ENCODE data around the gene ACAD8. TPM values are rescaled to one million over a fixed set of nuclear protein-coding genes. Genes with fewer than 3 reads are reported as not detected.

Gene ACAD8
- total RNA-seq, 1 experiment from 2014 or later = 18.9 TPM

GRCh38 chr11:134258577-134258976 is 5.2 kb downstream of the ACAD8 start:
- DNase-seq (ENCODE audit: unreplicated experiment) = no peak
- ChIA-PET CTCF (interaction anchor here (1.3 kb wide), 1 partner anchor 10 kb away, joined by 4 read pairs; no protein-coding TSS in a partner anchor), POLR2A (no interaction called here)
- no peak overlapping the region for H3K27ac Mint-ChIP-seq (ENCODE audit: low read depth, unreplicated experiment)
- intact Hi-C loops (cut with micrococcal nuclease) = no loop called here
- peaks cover 35% of the 10 kb centered on the region for H3K36me3 Mint-ChIP-seq (ENCODE audit: insufficient read depth, unreplicated experiment)
- no TSS peak for BruUV-seq (replicated peaks)
- H3K4me1 Mint-ChIP-seq (ENCODE audit: insufficient read depth, unreplicated experiment) = peaks cover 9% of the 10 kb centered on the region
- TF ChIP-seq CTCF (IDR thresholded peaks at IDR 0.05; ENCODE audit: unreplicated experiment) = no peak
- H3K4me3 Mint-ChIP-seq (ENCODE audit: unreplicated experiment) = no peak overlapping the region
- H3K9me3 Mint-ChIP-seq (ENCODE audit: unreplicated experiment) = no peaks in the 10 kb centered on the region
- no peaks in the 10 kb centered on the region for H3K27me3 Mint-ChIP-seq (ENCODE audit: insufficient read depth, unreplicated experiment)

- DNase-seq (ENCODE audit: unreplicated experiment) = no peak
- H3K9me3 Mint-ChIP-seq (ENCODE audit: unreplicated experiment) = no peaks in the 10 kb centered on the region
- H3K27me3 Mint-ChIP-seq (ENCODE audit: insufficient read depth, unreplicated experiment) = no peaks in the 10 kb centered on the region
- intact Hi-C loops (cut with micrococcal nuclease) = no loop called here
- no peak overlapping the region for H3K4me3 Mint-ChIP-seq (ENCODE audit: unreplicated experiment)
- ChIA-PET CTCF (interaction anchor here (0.6 to 1.5 kb wide), 4 partner anchors 9 to 814 kb away, joined by 3 to 4 read pairs (median 3); no protein-coding TSS in a partner anchor), POLR2A (no interaction called here)
- no peak overlapping the region for H3K27ac Mint-ChIP-seq (ENCODE audit: low read depth, unreplicated experiment)
- H3K36me3 Mint-ChIP-seq (ENCODE audit: insufficient read depth, unreplicated experiment) = peaks cover 41% of the 10 kb centered on the region
- BruUV-seq (replicated peaks) = no TSS peak
- TF ChIP-seq CTCF (IDR thresholded peaks at IDR 0.05; ENCODE audit: unreplicated experiment) = no peak
- H3K4me1 Mint-ChIP-seq (ENCODE audit: insufficient read depth, unreplicated experiment) = no peaks in the 10 kb centered on the region
Measured at GRCh38 chr11:134260503-134260902, 7.1 kb downstream of the ACAD8 start.

- ChIA-PET CTCF (interaction anchor here (0.6 to 2.5 kb wide), 6 partner anchors 9 to 813 kb away, joined by 3 to 14 read pairs (median 4); no protein-coding TSS in a partner anchor), POLR2A (no interaction called here)
- no peak for TF ChIP-seq CTCF (IDR thresholded peaks at IDR 0.05; ENCODE audit: unreplicated experiment)
- no peak for DNase-seq (ENCODE audit: unreplicated experiment)
- Mint-ChIP-seq H3K36me3 (ENCODE audit: insufficient read depth, unreplicated experiment) (peaks cover 41% of the 10 kb centered on the region), H3K27ac (ENCODE audit: low read depth, unreplicated experiment) (no peak overlapping the region), H3K9me3 (ENCODE audit: unreplicated experiment) (no peaks in the 10 kb centered on the region), H3K27me3 (ENCODE audit: insufficient read depth, unreplicated experiment) (no peaks in the 10 kb centered on the region), H3K4me3 (ENCODE audit: unreplicated experiment) (no peak overlapping the region), H3K4me1 (ENCODE audit: insufficient read depth, unreplicated experiment) (no peaks in the 10 kb centered on the region)
- intact Hi-C loops (cut with micrococcal nuclease) = no loop called here
- BruUV-seq (replicated peaks) = no TSS peak
Measured at GRCh38 chr11:134260983-134261382, 7.6 kb downstream of the ACAD8 start.

GRCh38 chr11:134261626-134262488 is 8.5 kb downstream of the ACAD8 start:
- BruUV-seq (replicated peaks) = no TSS peak
- CTCF ChIA-PET = interaction anchor here (0.5 to 2.5 kb wide), 28 partner anchors 8 to 812 kb away, joined by 3 to 14 read pairs (median 3); no protein-coding TSS in a partner anchor
- peak; percentile 54 for DNase-seq (ENCODE audit: unreplicated experiment)
- peaks cover 41% of the 10 kb centered on the region for H3K36me3 Mint-ChIP-seq (ENCODE audit: insufficient read depth, unreplicated experiment)
- intact Hi-C loops (cut with micrococcal nuclease) = no loop called here
- POLR2A ChIA-PET = interaction anchor here (0.8 kb wide), 1 partner anchor 37 kb away, joined by 5 read pairs; the partner anchor contains the start of genes NCAPD3 and VPS26B
- peaks cover 8% of the 10 kb centered on the region for H3K4me1 Mint-ChIP-seq (ENCODE audit: insufficient read depth, unreplicated experiment)
- H3K4me3 Mint-ChIP-seq (ENCODE audit: unreplicated experiment) = no peak overlapping the region
- peak; percentile 48 for TF ChIP-seq CTCF (IDR thresholded peaks at IDR 0.05; ENCODE audit: unreplicated experiment)
- no peaks in the 10 kb centered on the region for H3K27me3 Mint-ChIP-seq (ENCODE audit: insufficient read depth, unreplicated experiment)
- no peaks in the 10 kb centered on the region for H3K9me3 Mint-ChIP-seq (ENCODE audit: unreplicated experiment)
- H3K27ac Mint-ChIP-seq (ENCODE audit: low read depth, unreplicated experiment) = no peak overlapping the region
